Spleen (tissue), 11 donors: ENCODE data around the gene HDHD3. TPM values are rescaled to one million over a fixed set of nuclear protein-coding genes. Genes with fewer than 3 reads are reported as not detected.
"Not testable (repeated sequence)": the region's sequence is repeated elsewhere in the genome, so short reads cannot be mapped to it uniquely, and the experiment has no call there.

Source experiments
- DNase-seq: peaks from one replicate; pipeline ENCODE4 v3.0.0-alpha.2; 2020
- H3K27ac ChIP-seq, 8 donors: fragments of 200-600 bp; sonication (generic) in 7 of 8; 1 replicate in 4 of 8; 2 replicates in 4 of 8; pipeline versions ENCODE4 v1.5.0 to v1.8.0; 2016 to 2021; ENCODE audit warnings: inconsistent platforms in 4 of 8, mild to moderate bottlenecking in 4 of 8, moderate library complexity in 1 of 8
- H3K27me3 ChIP-seq, 7 donors: fragments of 200-600 bp; sonication (generic) in 6 of 7; replicated peaks in 1 of 7; 1 replicate in 4 of 7; 2 replicates in 3 of 7; pipeline versions ENCODE4 v1.5.0 to v1.8.0; 2016 to 2021; ENCODE audit warnings: inconsistent platforms in 3 of 7, mild to moderate bottlenecking in 1 of 7
- H3K36me3 ChIP-seq, 6 donors: fragments of 200-600 bp; sonication (generic) in 5 of 6; 1 replicate in 4 of 6; 2 replicates in 2 of 6; pipeline versions ENCODE4 v1.5.0 to v1.8.0; 2016 to 2021; ENCODE audit warnings: inconsistent platforms in 2 of 6
- H3K4me1 ChIP-seq, 6 donors: fragments of 200-600 bp; sonication (generic) in 5 of 6; 1 replicate in 3 of 6; 2 replicates in 3 of 6; pipeline versions ENCODE4 v1.5.0 to v1.8.0; 2016 to 2021; ENCODE audit warnings: inconsistent platforms in 3 of 6
- H3K4me3 ChIP-seq, 8 donors: fragments of 200-600 bp; sonication (generic) in 7 of 8; 1 replicate in 4 of 8; 2 replicates in 4 of 8; pipeline versions ENCODE4 v1.5.0 to v1.8.0; 2016 to 2021; ENCODE audit warnings: inconsistent platforms in 4 of 8, mild to moderate bottlenecking in 4 of 8, moderate library complexity in 2 of 8
- H3K9me3 ChIP-seq, 8 donors: fragments of 200-600 bp; sonication (generic) in 7 of 8; 1 replicate in 4 of 8; 2 replicates in 4 of 8; pipeline versions ENCODE4 v1.5.0 to v1.8.0; 2016 to 2021; ENCODE audit warnings: inconsistent platforms in 4 of 8
- POLR2A ChIP-seq, 3 donors: fragments of 450-650 bp; IDR thresholded peaks; one replicate each; pipeline ENCODE4 v1.5.1; 2017; ENCODE audit warnings: antibody characterized with exemption in 3 of 3, mild to moderate bottlenecking in 1 of 3
- POLR2AphosphoS5 ChIP-seq, 3 donors: sonication (generic); formaldehyde crosslinking; IDR thresholded peaks; one replicate each; pipeline ENCODE4 v1.5.1; 2017; ENCODE audit warnings: antibody characterized with exemption in 3 of 3
- WGBS, 5 donors: extraction: QIAGEN DNeasy Blood & Tissue Kit in 3 of 5; methylation state at CpG; one replicate each; pipeline versions ENCODE4 v1.1.5 to v1.1.7; 2013 to 2018; 5-methylcytosine and 5-hydroxymethylcytosine counted together
- intact Hi-C: fragments of 100-400 bp; cut with DNase I; formaldehyde crosslinking; loops from one replicate; pipeline ENCODE4 v1.15.0; 2023; ENCODE audit warnings: low total_unique reads
- polyA plus RNA-seq, 3 donors: library from polyadenylated mRNA; stranded (reverse); fragments of 200-250 nt; gene quantifications; one replicate each; pipeline ENCODE4 v1.2.1, GENCODE V29; 2013
- total RNA-seq, 7 donors: library from RNA; depleted of rRNA in 3 of 7; stranded (reverse); fragments of >200 nt in 3 of 7; fragmentation: NEBNext Ultra II Directional in 4 of 7; extraction: Animal tissue kit (Norgen Biotek cat#: 25700) in 4 of 7; gene quantifications; one replicate each; pipeline versions ENCODE4 v1.1.0 to v1.2.1, GENCODE V29; 2016 to 2021
- TF ChIP-seq, protein P1 (sequence below), 11 experiments: fragments of 200-600 bp in 7 of 11; fragments of 450-650 bp in 4 of 11; sonication (generic) in 4 of 11; IDR thresholded peaks in 8 of 11; conservative IDR thresholded peaks in 3 of 11; 1 replicate in 7 of 11; 2 replicates in 4 of 11; pipeline versions ENCODE4 v1.4.0 to v1.8.0; 2016 to 2021; ENCODE audit warnings: antibody characterized with exemption in 11 of 11, inconsistent platforms in 4 of 11, mild to moderate bottlenecking in 1 of 11
- donor health status: healthy with polysubstance abuse.
- donor health status: DM: no; HTN: no; CAD: no; lungs with moderate emphysema.
- donor health status: DM: no; HTN: no; CAD: no.
- donor health status: Bipolar disorder and iron deficiency.
- donor health status: healthy.
- donor health status: DM: no; HTN: no; CAD: no.
- donor health status: DM: yes; HTN: yes; CAD: no.

HDHD3 gene
- total and polyA plus RNA-seq, 10 donors = 13.5 to 38.3 (median 17.6) TPM

DNA sequence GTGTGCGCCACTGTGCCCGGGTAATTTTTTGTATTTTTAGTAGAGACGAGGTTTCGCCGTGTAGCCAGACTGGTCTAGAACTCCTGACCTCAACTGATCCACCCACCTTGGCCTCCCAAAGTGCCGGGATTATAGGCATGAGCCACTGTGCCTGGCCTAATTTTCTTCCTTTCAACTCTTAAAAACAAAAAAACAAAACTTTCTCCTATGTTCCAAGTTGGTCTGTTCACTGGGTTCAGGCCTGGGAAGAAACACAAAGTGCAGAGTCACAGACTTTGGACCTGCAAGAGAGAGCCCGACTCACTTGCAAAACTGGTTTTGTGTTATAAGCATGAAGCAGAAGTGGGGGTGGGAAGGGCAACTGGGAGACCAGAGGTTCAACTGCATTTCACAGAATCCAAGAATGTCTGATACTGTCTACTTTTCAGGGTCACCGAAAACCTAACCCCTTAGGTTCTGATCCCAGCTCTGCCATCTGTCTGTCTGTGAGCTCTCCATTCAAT, 5.2 kb upstream of the HDHD3 start:
- H3K27ac ChIP-seq = no peak overlapping the region
- DNase-seq = peak; percentile 4
- H3K4me1 ChIP-seq = peaks cover 0 to 11% (median 4%) of the 10 kb centered on the region in 6 donors
- H3K9me3 ChIP-seq = no peaks in the 10 kb centered on the region
- no peak overlapping the region for H3K4me3 ChIP-seq
- TF ChIP-seq POLR2AphosphoS5 (IDR thresholded peaks at IDR 0.05) (no peak), POLR2A (IDR thresholded peaks at IDR 0.05) (no peak)
- TF ChIP-seq, protein P1, sequence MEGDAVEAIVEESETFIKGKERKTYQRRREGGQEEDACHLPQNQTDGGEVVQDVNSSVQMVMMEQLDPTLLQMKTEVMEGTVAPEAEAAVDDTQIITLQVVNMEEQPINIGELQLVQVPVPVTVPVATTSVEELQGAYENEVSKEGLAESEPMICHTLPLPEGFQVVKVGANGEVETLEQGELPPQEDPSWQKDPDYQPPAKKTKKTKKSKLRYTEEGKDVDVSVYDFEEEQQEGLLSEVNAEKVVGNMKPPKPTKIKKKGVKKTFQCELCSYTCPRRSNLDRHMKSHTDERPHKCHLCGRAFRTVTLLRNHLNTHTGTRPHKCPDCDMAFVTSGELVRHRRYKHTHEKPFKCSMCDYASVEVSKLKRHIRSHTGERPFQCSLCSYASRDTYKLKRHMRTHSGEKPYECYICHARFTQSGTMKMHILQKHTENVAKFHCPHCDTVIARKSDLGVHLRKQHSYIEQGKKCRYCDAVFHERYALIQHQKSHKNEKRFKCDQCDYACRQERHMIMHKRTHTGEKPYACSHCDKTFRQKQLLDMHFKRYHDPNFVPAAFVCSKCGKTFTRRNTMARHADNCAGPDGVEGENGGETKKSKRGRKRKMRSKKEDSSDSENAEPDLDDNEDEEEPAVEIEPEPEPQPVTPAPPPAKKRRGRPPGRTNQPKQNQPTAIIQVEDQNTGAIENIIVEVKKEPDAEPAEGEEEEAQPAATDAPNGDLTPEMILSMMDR (IDR thresholded peaks at IDR 0.05 in 8 of 11, conservative IDR thresholded peaks at IDR 0.05 in 3 of 11) = no peak
- H3K36me3 ChIP-seq = peaks cover 0 to 15% (median under 1%) of the 10 kb centered on the region in 6 donors
- H3K27me3 ChIP-seq = no peaks in the 10 kb centered on the region
- 86 to 96% (median 91%) methylated on average over 8 of the region's 8 CpGs for WGBS, 5 donors
- intact Hi-C loops = no loop called here

DNA sequence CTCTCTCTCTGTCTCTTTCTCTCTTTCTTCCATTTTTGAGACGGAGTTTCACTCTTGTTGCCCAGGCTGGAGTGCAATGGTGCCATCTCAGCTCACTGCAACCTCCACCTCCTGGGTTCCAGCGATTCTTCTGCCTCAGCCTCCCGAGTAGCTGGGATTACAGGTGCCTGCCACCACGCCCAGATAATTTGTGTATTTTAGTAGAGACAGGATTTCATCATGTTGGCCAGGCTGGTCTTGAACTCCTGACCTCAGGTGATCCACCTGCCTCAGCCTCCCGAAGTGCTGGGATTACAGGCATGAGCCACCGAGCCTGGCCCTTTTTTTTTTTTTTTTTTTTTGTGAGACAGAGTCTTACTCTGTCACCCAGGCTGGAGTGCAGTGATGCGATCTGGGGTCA, 4.7 kb upstream of the HDHD3 start:
- H3K4me3 ChIP-seq, DNase-seq, H3K9me3 ChIP-seq, H3K27me3 ChIP-seq, H3K27ac ChIP-seq, intact Hi-C loops: not testable (repeated sequence)
- Histone ChIP-seq H3K4me1 (peaks cover 0 to 14% (median 5%) of the 10 kb centered on the region in 6 donors), H3K36me3 (peaks cover 0 to 10% (median 0%) of the 10 kb centered on the region in 6 donors)
- 81 to 94% (median 90%) methylated on average over 7 of the region's 7 CpGs for WGBS, 5 donors

DNA sequence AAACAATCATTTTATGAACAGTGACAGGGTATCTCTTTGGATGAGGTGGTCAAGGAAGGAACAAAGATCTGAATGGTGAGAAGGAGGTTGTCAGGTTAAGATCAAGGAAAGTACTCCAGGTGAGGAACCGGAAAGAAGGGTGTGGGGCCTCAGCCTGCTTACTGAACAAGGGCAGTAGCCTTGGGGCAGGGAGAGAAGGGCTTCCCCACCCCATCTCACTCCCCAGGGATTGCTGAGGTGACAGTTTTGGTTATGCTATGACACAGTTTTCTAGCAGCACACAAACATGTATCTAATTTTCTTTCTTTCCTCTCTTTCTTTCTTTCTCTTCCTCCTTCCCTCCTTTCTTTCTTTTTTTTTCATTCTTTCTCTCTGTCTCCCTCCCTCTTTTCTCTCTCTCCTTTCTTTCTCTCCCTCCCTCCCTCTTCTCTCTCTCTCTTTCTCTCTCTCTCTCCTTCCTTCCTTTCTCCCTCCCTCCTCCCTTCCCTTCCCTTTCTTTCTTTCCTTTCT, 4.1 kb upstream of the HDHD3 start:
- intact Hi-C loops = no loop called here
- no peaks in the 10 kb centered on the region for H3K9me3 ChIP-seq
- peak; percentile 42 for DNase-seq
- H3K4me3 ChIP-seq = no peak overlapping the region
- WGBS, 5 donors = 39 to 73% (median 56%) methylated on average over 1 of the region's 1 CpG
- H3K27ac ChIP-seq = peak overlapping the region in 2 of 8 donors; percentile 7 to 33
- TF ChIP-seq POLR2AphosphoS5 (IDR thresholded peaks at IDR 0.05) (no peak), POLR2A (IDR thresholded peaks at IDR 0.05) (no peak)
- TF ChIP-seq, protein P1 (IDR thresholded peaks at IDR 0.05 in 8 of 11, conservative IDR thresholded peaks at IDR 0.05 in 3 of 11) = no peak
- H3K36me3 ChIP-seq = peaks cover 0 to 5% (median 0%) of the 10 kb centered on the region in 6 donors
- no peaks in the 10 kb centered on the region for H3K27me3 ChIP-seq
- H3K4me1 ChIP-seq = peaks cover 0 to 19% (median 8%) of the 10 kb centered on the region in 6 donors

DNA sequence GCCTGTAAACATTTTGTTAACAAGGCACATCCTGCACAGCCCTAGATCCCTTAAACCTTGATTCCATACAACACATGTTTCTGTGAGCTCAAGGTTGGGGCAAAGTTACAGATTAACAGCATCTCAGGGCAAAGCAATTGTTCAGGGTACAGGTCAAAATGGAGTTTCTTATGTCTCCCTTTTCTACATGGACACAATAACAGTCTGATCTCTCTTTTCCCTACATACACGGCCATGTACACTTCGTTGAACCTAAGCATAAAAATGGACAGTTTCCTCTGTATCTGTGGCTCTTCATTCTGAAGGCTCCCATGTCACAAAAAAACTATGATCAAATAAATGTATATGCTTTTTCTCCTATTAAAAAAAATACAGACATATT, 3.0 kb upstream of the HDHD3 start:
- H3K9me3 ChIP-seq, intact Hi-C loops, H3K27me3 ChIP-seq, H3K4me3 ChIP-seq, H3K36me3 ChIP-seq, H3K27ac ChIP-seq, DNase-seq: not testable (repeated sequence)
- peaks cover 0 to 30% (median 17%) of the 10 kb centered on the region in 6 donors for H3K4me1 ChIP-seq
- 82 to 91% (median 87%) methylated on average over 2 of the region's 2 CpGs for WGBS, 5 donors

DNA sequence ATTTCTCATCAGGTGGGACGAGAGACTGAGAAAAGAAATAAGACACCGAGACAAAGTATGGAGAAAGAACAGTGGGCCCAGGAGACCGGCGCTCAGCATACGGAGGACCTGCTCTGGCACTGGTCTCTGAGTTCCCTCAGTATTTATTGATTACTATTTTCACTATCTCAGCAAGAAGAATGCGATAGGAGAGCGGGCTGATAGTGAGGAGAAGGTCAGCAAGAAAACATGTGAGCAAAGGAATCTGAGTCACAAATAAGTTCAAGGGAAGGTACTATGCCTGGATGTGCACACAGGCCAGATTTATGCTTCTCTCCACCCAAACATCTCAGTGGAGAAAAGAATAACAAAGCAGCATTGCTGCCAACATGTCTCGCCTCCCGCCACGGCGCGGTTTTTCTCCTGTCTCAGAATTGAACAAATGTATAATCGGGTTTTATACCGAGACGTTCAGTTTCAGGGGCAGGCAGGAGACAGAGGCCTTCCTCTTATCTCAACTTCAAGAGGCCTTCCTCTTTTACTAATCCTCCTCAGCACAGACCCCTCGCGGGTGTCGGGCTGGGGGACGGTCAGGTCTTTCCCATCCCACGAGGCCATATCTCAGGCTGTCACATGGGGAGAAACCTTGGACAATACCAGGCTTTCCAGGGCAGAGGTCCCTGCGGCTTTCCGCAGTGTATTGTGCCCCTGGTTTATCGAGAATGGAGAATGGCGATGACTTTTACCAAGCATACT, 2.5 kb upstream of the HDHD3 start:
- WGBS, 5 donors = 69 to 80% (median 75%) methylated on average over 23 to 24 of the region's 24 CpGs
- peak; percentile 50 for DNase-seq
- peaks cover 0 to 10% (median 6%) of the 10 kb centered on the region in 6 donors for H3K36me3 ChIP-seq
- H3K9me3 ChIP-seq, H3K4me3 ChIP-seq, intact Hi-C loops, H3K27ac ChIP-seq, H3K27me3 ChIP-seq: not testable (repeated sequence)
- peaks cover 0 to 32% (median 17%) of the 10 kb centered on the region in 6 donors for H3K4me1 ChIP-seq
